Measurements from ENCODE around the gene ATP1A3. TPM values are rescaled to one million over a fixed set of nuclear protein-coding genes. Genes with fewer than 3 reads are reported as not detected.

Gene ATP1A3
- total and polyA plus RNA-seq, 2 of the 13 experiments (the other 11 are each of a cell fraction or from before 2014, with no cell fraction given) = 0.01 to 0.04 TPM

DNA sequence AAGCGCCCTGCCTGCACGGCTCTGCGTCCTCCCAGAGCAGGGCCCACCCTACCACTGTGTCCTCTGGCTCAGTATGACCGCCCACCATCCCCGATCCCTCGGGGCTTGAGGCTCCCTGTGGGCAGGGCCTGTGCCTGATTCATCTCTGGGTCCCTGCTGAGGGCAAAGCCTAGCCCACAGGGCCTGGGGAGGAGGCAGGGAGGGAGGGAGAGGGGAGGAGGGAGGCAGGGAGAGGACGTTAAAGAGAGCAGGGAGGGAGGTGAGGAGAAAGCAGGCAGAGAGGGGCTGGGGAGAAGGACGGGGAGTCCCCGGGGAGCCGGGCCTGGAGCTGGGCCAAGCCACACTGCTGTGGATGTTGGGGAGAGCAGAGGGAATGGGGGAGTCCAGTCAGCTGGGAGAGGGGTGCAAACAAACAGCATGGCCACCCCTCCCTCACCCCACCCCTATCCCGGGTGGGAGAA lies 61.7 kb downstream of the ATP1A3 start (continued):
- TF ChIP-seq, protein P1, sequence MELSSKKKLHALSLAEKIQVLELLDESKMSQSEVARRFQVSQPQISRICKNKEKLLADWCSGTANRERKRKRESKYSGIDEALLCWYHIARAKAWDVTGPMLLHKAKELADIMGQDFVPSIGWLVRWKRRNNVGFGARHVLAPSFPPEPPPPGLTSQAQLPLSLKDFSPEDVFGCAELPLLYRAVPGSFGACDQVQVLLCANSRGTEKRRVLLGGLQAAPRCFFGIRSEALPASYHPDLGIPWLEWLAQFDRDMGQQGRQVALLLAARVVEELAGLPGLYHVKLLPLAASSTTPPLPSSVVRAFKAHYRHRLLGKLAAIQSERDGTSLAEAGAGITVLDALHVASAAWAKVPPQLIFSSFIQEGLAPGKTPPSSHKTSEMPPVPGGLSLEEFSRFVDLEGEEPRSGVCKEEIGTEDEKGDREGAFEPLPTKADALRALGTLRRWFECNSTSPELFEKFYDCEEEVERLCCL (CRISPR knock-in tag; IDR thresholded peaks at IDR 0.05; ENCODE audit: borderline replicate concordance) = no peak
- TF ChIP-seq, protein P2, sequence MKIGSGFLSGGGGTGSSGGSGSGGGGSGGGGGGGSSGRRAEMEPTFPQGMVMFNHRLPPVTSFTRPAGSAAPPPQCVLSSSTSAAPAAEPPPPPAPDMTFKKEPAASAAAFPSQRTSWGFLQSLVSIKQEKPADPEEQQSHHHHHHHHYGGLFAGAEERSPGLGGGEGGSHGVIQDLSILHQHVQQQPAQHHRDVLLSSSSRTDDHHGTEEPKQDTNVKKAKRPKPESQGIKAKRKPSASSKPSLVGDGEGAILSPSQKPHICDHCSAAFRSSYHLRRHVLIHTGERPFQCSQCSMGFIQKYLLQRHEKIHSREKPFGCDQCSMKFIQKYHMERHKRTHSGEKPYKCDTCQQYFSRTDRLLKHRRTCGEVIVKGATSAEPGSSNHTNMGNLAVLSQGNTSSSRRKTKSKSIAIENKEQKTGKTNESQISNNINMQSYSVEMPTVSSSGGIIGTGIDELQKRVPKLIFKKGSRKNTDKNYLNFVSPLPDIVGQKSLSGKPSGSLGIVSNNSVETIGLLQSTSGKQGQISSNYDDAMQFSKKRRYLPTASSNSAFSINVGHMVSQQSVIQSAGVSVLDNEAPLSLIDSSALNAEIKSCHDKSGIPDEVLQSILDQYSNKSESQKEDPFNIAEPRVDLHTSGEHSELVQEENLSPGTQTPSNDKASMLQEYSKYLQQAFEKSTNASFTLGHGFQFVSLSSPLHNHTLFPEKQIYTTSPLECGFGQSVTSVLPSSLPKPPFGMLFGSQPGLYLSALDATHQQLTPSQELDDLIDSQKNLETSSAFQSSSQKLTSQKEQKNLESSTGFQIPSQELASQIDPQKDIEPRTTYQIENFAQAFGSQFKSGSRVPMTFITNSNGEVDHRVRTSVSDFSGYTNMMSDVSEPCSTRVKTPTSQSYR (CRISPR knock-in tag; IDR thresholded peaks at IDR 0.05; ENCODE audit: borderline replicate concordance) = no peak
- TF ChIP-seq ZNF230 (CRISPR knock-in tag; IDR thresholded peaks at IDR 0.05) (no peak), ZSCAN29 (CRISPR knock-in tag; conservative IDR thresholded peaks at IDR 0.05) (no peak), CENPT (CRISPR knock-in tag; IDR thresholded peaks at IDR 0.05; ENCODE audit: low read depth) (no peak)
- TF ChIP-seq, protein P3, sequence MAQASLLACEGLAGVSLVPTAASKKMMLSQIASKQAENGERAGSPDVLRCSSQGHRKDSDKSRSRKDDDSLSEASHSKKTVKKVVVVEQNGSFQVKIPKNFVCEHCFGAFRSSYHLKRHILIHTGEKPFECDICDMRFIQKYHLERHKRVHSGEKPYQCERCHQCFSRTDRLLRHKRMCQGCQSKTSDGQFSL (CRISPR knock-in tag; IDR thresholded peaks at IDR 0.05) = no peak
- TF ChIP-seq, protein P4, sequence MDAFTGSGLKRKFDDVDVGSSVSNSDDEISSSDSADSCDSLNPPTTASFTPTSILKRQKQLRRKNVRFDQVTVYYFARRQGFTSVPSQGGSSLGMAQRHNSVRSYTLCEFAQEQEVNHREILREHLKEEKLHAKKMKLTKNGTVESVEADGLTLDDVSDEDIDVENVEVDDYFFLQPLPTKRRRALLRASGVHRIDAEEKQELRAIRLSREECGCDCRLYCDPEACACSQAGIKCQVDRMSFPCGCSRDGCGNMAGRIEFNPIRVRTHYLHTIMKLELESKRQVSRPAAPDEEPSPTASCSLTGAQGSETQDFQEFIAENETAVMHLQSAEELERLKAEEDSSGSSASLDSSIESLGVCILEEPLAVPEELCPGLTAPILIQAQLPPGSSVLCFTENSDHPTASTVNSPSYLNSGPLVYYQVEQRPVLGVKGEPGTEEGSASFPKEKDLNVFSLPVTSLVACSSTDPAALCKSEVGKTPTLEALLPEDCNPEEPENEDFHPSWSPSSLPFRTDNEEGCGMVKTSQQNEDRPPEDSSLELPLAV (CRISPR knock-in tag; conservative IDR thresholded peaks at IDR 0.05; ENCODE audit: low read depth) = no peak

Measured in HepG2 (cell line).